Neuronal stem cell (in vitro differentiated cells): ENCODE results near the gene STRADA.

ENCODE experiments used
- DNase-seq: peaks from one replicate; pipeline ENCODE4 v3.0.0-alpha.2; 2013; ENCODE audit warnings: low spot score
- H2AFZ ChIP-seq: one replicate; pipeline ENCODE4 v1.6.1; 2013; ENCODE audit warnings: mild to moderate bottlenecking, low read length, inconsistent platforms
- H2AK5ac ChIP-seq: 2 replicates; pipeline ENCODE4 v1.6.1; 2013; ENCODE audit warnings: low read depth, mild to moderate bottlenecking, inconsistent platforms, low read length, moderate library complexity, mixed read lengths
- H2BK120ac ChIP-seq: 2 replicates; pipeline ENCODE4 v1.6.1; 2013; ENCODE audit warnings: low read depth, mild to moderate bottlenecking, inconsistent platforms, low read length, moderate library complexity, mixed read lengths
- H2BK12ac ChIP-seq: one replicate; pipeline ENCODE4 v1.6.1; 2013; ENCODE audit warnings: low read length, inconsistent platforms
- H2BK15ac ChIP-seq: 2 replicates; pipeline ENCODE4 v1.6.1; 2013; ENCODE audit warnings: mild to moderate bottlenecking, low read length, inconsistent platforms, mixed read lengths
- H2BK5ac ChIP-seq: one replicate; pipeline ENCODE4 v1.6.1; 2013; ENCODE audit warnings: inconsistent platforms, mild to moderate bottlenecking, low read length, moderate library complexity
- H3K14ac ChIP-seq: one replicate; pipeline ENCODE4 v1.6.1; 2013; ENCODE audit warnings: low read length, inconsistent platforms
- H3K18ac ChIP-seq: 2 replicates; pipeline ENCODE4 v1.6.1; 2013; ENCODE audit warnings: low read length, inconsistent platforms
- H3K23ac ChIP-seq: 2 replicates; pipeline ENCODE4 v1.6.1; 2013; ENCODE audit warnings: low read depth, mild to moderate bottlenecking, mixed read lengths, low read length, inconsistent platforms; ENCODE audit not compliant: poor library complexity
- H3K27ac ChIP-seq: replicated peaks from 3 replicates; pipeline ENCODE4 v1.5.1; 2013; ENCODE audit warnings: low read length, inconsistent platforms
- H3K27me3 ChIP-seq, 3 experiments: 2 replicates each; pipeline ENCODE4 v1.6.1; 2013; ENCODE audit warnings: low read length in 3 of 3, mild to moderate bottlenecking in 2 of 3, inconsistent platforms in 1 of 3, low read depth in 1 of 3, mixed read lengths in 1 of 3, moderate library complexity in 1 of 3; ENCODE audit not compliant: control insufficient read depth in 3 of 3, insufficient read depth in 3 of 3
- H3K36me3 ChIP-seq, 2 donors: replicated peaks in 1 of 2; 2 replicates each; pipeline ENCODE4 v1.6.1; 2013; ENCODE audit warnings: low read length in 2 of 2; ENCODE audit not compliant: control insufficient read depth in 2 of 2, insufficient read depth in 2 of 2
- H3K4ac ChIP-seq: 2 replicates; pipeline ENCODE4 v1.6.1; 2013; ENCODE audit warnings: inconsistent platforms, mild to moderate bottlenecking, low read length, moderate library complexity
- H3K4me1 ChIP-seq, 2 donors: 1 replicate in 1 of 2; 2 replicates in 1 of 2; pipeline ENCODE4 v1.6.1; 2013; ENCODE audit warnings: low read length in 2 of 2, low read depth in 1 of 2; ENCODE audit not compliant: control insufficient read depth in 2 of 2, insufficient read depth in 1 of 2
- H3K4me2 ChIP-seq: one replicate; pipeline ENCODE4 v1.6.1; 2013; ENCODE audit warnings: mild to moderate bottlenecking, low read length, inconsistent platforms; ENCODE audit not compliant: insufficient read depth, poor library complexity, severe bottlenecking
- H3K4me3 ChIP-seq, 2 donors: 2 replicates each; pipeline ENCODE4 v1.5.1; 2013; ENCODE audit warnings: low read length in 2 of 2, mild to moderate bottlenecking in 2 of 2, inconsistent platforms in 1 of 2, moderate library complexity in 1 of 2
- H3K79me1 ChIP-seq: one replicate; pipeline ENCODE4 v1.6.1; 2013; ENCODE audit warnings: low read depth, mild to moderate bottlenecking, inconsistent platforms, low read length, moderate library complexity
- H3K9ac ChIP-seq: one replicate; pipeline ENCODE4 v1.6.1; 2013; ENCODE audit warnings: mild to moderate bottlenecking, low read depth, low read length, inconsistent platforms; ENCODE audit not compliant: poor library complexity
- H3K9me3 ChIP-seq, 2 donors: replicated peaks in 1 of 2; 2 replicates each; pipeline versions ENCODE3 to v1.6.1; 2013; ENCODE audit warnings: low read length in 2 of 2, mild to moderate bottlenecking in 2 of 2, inconsistent platforms in 1 of 2, low read depth in 1 of 2, mixed read lengths in 1 of 2, moderate library complexity in 1 of 2; ENCODE audit not compliant: control insufficient read depth in 2 of 2, insufficient read depth in 1 of 2
- H4K8ac ChIP-seq: one replicate; pipeline ENCODE4 v1.6.1; 2013; ENCODE audit warnings: low read depth, mild to moderate bottlenecking, inconsistent platforms, low read length, moderate library complexity
- H4K91ac ChIP-seq: one replicate; pipeline ENCODE4 v1.6.1; 2013; ENCODE audit warnings: low read length, low read depth, mild to moderate bottlenecking, inconsistent platforms; ENCODE audit not compliant: poor library complexity
- WGBS, 2 donors: extraction: QIAGEN DNeasy Blood & Tissue Kit; methylation state at CpG; one replicate each; pipeline ENCODE4 v1.1.7; 2013; ENCODE audit warnings: missing lambda C conversion rate in 2 of 2, mixed read lengths in 1 of 2; ENCODE audit not compliant: insufficient read length in 2 of 2, insufficient replicate concordance in 1 of 2; ENCODE audit errors: extremely low coverage in 2 of 2; 5-methylcytosine and 5-hydroxymethylcytosine counted together

Gene STRADA

DNA sequence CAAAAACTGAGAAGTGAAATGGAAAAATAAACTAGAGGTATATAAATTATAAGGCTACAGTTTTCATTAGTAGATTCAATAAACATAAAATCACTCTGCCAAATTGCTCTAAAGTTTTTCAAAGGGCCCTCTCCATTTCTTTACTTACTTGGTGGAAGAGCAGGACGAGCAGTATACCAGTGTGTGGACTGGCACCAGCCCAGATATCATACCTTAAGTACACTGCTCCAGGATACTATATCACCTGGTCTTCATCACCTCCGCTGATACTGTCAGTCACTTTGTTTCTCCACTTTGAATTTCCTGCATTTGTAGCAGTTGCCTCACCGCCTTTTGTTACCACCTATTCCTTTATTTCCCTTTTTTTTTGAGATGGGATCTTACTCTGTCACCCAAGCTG is 81.7 kb downstream of the STRADA start:
- WGBS, 2 donors = no CpG with 5 or more reads among the region's 3 CpGs
- H2AFZ ChIP-seq = no peak overlapping the region

GRCh38 chr17:63658366-63658765 is 83.2 kb downstream of the STRADA start:
- Histone ChIP-seq H2AFZ (no peak overlapping the region), H3K9me3 (no peaks in the 10 kb centered on the region), H3K14ac (no peak overlapping the region)

More for the DNA sequence above, 81.7 kb downstream of the STRADA start:
- Histone ChIP-seq H3K36me3 (peaks cover 4 to 66% of the 10 kb centered on the region in 2 donors), H3K9me3 (no peaks in the 10 kb centered on the region), H2BK15ac (no peak overlapping the region), H3K27ac (no peak overlapping the region), H2BK5ac (no peak overlapping the region), H2AK5ac (no peak overlapping the region), H3K4me2 (no peak overlapping the region), H3K23ac (no peak overlapping the region), H3K4me1 (peaks cover 0 to 3% of the 10 kb centered on the region in 2 donors), H2BK120ac (no peak overlapping the region), H3K27me3 (no peaks in the 10 kb centered on the region), H3K18ac (no peak overlapping the region), H3K4ac (no peak overlapping the region), H4K8ac (no peak overlapping the region), H3K14ac (no peak overlapping the region), H2BK12ac (no peak overlapping the region), H3K9ac (no peak overlapping the region), H4K91ac (no peak overlapping the region), H3K4me3 (no peak overlapping the region), H3K79me1 (no peaks in the 10 kb centered on the region)
- DNase-seq = no peak

DNA sequence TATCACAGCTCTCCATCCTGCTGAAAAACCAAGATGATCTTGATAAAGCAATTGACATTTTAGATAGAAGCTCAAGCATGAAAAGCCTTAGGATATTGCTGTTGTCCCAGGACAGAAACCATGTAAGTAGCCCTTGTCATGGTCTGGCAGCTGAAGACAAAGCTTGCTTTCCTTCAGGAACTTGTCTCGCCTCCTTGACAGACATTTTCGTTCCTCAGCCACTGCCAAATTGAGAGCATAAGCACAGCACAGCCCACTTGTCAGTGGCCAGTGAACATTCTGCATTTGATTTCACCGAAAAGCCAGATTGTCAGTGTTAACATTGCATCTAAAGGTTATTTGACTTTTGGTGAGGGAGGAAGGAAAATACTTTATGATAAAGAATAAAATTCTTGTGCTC is 83.8 kb downstream of the STRADA start:
- Histone ChIP-seq H3K27ac (no peak overlapping the region), H2BK5ac (no peak overlapping the region), H4K8ac (no peak overlapping the region), H3K79me1 (no peaks in the 10 kb centered on the region), H3K9me3 (no peaks in the 10 kb centered on the region), H3K27me3 (no peaks in the 10 kb centered on the region), H3K4me3 (no peak overlapping the region), H2BK15ac (no peak overlapping the region), H2AFZ (no peak overlapping the region), H3K14ac (no peak overlapping the region), H2BK120ac (no peak overlapping the region), H4K91ac (no peak overlapping the region), H2AK5ac (no peak overlapping the region), H3K18ac (no peak overlapping the region), H3K9ac (no peak overlapping the region), H3K23ac (no peak overlapping the region), H2BK12ac (no peak overlapping the region), H3K4me1 (peaks cover 0 to 3% of the 10 kb centered on the region in 2 donors), H3K36me3 (peaks cover 6 to 72% of the 10 kb centered on the region in 2 donors), H3K4me2 (no peak overlapping the region), H3K4ac (no peak overlapping the region)
- WGBS, 2 donors = no CpG with 5 or more reads among the region's 3 CpGs
- no peak for DNase-seq

More at GRCh38 chr17:63658366-63658765, 83.2 kb downstream of the STRADA start:
- Histone ChIP-seq H3K36me3 (peaks cover 4 to 72% of the 10 kb centered on the region in 2 donors), H3K27me3 (no peaks in the 10 kb centered on the region), H4K91ac (no peak overlapping the region), H3K4ac (no peak overlapping the region), H2AK5ac (no peak overlapping the region), H3K4me3 (no peak overlapping the region), H2BK120ac (no peak overlapping the region), H3K4me1 (peaks cover 0 to 3% of the 10 kb centered on the region in 2 donors), H3K4me2 (no peak overlapping the region), H2BK5ac (no peak overlapping the region), H3K18ac (no peak overlapping the region), H4K8ac (no peak overlapping the region), H3K9ac (no peak overlapping the region), H2BK12ac (no peak overlapping the region), H2BK15ac (no peak overlapping the region), H3K79me1 (no peaks in the 10 kb centered on the region), H3K27ac (no peak overlapping the region), H3K23ac (no peak overlapping the region)
- no peak for DNase-seq
- no CpG with 5 or more reads among the region's 1 CpG for WGBS, 2 donors

DNA sequence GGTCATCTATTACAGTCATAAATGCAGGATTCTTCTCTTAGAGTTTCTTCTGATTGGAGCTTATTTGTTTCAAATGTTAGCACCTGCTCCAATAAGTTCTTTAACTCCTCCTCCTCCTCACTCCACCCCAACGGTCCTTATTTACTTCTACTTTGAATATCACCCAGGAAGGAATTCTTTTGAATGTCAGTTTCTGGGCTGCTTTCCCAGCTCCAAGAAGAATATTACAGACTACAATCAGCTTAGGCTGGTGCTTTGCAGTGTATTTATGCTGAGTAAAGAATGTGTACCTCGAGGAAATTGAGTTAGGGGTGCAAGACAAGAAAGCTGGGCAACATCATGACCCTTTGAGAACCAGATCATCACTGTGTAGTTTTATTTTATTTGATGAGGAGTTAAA is 88.5 kb downstream of the STRADA start:
- Histone ChIP-seq H2BK15ac (no peak overlapping the region), H3K27me3 (no peaks in the 10 kb centered on the region), H3K79me1 (no peaks in the 10 kb centered on the region), H3K4me1 (peaks cover 0 to 3% of the 10 kb centered on the region in 2 donors), H3K9me3 (no peaks in the 10 kb centered on the region), H2BK5ac (no peak overlapping the region), H3K14ac (no peak overlapping the region), H2BK12ac (no peak overlapping the region), H4K91ac (no peak overlapping the region), H3K4me2 (no peak overlapping the region), H4K8ac (no peak overlapping the region), H3K4ac (no peak overlapping the region), H2AFZ (no peak overlapping the region), H3K18ac (no peak overlapping the region), H3K27ac (no peak overlapping the region), H3K23ac (no peak overlapping the region), H3K9ac (no peak overlapping the region), H3K36me3 (peaks cover 6 to 61% of the 10 kb centered on the region in 2 donors), H3K4me3 (no peak overlapping the region), H2AK5ac (no peak overlapping the region), H2BK120ac (no peak overlapping the region)
- DNase-seq = no peak
- WGBS, 2 donors = no CpG with 5 or more reads among the region's 2 CpGs
